Right hindlimb (tissue), 1 donor: ENCODE data around the gene ADAM11.
"Not testable (repeated sequence)": the region's sequence is repeated elsewhere in the genome, so short reads cannot be mapped to it uniquely, and the experiment has no call there.

ENCODE experiments used
- DNase-seq: peaks from one replicate; pipeline ENCODE4 v3.0.0-alpha.2; 2018

Gene ADAM11

DNA sequence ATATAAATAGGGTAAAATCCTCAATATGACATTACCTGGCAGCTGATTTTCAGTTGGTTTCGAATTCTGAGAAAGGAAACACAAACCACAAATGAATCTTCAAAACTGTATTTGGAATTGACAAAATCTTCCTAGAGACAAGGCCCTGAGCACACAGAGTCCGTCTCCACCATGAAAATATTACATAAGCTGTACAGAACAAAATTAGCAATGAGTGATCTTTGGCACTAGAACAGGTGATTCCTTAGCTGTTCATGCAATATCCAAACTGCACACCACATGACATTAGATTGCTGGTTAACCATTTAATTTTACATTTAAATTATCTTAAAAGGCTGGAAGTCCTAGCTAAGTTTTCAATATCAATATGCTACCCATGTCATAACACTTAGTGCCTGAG is 39.6 kb downstream of the ADAM11 start:
- DNase-seq = no peak

- DNase-seq = no peak
Observed at GRCh38 chr17:44801880-44802279, 43.1 kb downstream of the ADAM11 start.

GRCh38 chr17:44804302-44805089 is 45.7 kb downstream of the ADAM11 start:
- peak; percentile 78 for DNase-seq

- DNase-seq = no peak
Observed at GRCh38 chr17:44807093-44807816, 48.5 kb downstream of the ADAM11 start.

DNA sequence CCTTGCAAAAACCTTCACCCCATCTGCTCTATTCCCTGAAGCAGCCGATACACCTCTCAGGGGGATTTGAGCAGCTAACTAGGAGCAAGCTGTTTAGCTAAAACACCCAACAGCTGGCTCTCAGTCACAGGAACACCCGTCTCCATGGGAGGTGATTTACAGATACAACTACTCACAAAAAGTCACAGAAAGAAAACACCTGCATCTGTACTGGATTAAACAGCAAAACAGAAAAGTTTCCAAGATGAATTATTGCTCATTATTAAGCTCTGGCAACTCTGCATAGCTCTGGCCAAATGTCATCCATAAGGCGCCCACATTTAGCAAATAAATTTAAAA is 49.0 kb downstream of the ADAM11 start:
- no peak for DNase-seq

- no peak for DNase-seq
Observed at GRCh38 chr17:44808156-44808555, 49.4 kb downstream of the ADAM11 start.

DNA sequence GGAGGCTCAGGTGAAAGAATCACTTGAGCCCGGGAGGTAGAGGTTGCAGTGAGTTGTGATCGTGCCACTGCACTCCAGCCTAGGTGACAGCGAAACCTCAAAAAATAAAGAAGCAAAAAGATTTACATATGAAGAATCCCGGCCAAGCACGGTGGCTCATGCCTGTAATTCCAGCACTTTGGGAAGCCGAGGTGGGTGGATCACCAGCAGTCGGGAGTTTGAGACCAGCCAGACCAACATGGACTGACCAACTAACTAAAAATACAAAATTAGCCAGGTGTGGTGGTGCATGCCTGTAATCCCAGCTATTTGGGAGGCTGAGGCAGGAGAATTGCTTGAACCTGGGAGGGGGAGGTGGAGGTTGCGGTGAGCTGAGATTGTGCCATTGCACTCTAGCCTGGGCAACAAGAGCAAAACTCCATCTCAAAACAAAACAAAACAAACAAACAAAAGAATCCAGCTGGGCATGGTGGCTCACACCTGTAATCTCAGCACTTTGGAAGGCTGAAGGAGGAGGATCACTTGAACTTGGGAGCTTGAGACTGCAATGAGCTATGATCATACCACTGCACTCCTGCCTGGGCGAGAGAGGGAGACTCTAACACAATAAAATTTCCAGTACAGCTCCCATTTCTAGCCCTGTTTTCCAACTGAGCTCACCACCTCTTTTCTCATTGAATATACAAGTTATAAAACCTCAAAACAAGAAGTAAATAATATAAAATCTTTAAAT is 50.0 kb downstream of the ADAM11 start:
- not testable (repeated sequence) for DNase-seq

DNA sequence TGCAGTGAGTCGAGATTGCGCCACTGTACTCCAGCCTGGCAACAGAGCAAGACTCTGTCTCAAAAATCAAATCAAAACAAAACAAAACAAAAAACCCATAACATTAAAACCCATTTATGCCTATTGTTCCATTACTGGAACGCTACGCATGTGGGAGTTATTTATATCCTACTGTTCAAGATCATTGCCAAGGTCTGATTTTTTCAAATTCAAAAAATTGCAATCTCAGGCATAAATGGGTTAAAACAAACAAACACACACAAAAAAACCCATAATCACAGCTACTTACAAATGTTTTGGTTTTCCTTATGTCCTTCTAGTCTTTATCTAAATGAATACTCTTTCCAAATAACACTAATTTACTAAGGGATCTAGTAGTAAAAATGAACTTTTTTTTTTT is 53.5 kb downstream of the ADAM11 start:
- no peak for DNase-seq

GRCh38 chr17:44818508-44818907 is 59.7 kb downstream of the ADAM11 start:
- not testable (repeated sequence) for DNase-seq

GRCh38 chr17:44820631-44821212 is 61.9 kb downstream of the ADAM11 start:
- DNase-seq = no peak

DNA sequence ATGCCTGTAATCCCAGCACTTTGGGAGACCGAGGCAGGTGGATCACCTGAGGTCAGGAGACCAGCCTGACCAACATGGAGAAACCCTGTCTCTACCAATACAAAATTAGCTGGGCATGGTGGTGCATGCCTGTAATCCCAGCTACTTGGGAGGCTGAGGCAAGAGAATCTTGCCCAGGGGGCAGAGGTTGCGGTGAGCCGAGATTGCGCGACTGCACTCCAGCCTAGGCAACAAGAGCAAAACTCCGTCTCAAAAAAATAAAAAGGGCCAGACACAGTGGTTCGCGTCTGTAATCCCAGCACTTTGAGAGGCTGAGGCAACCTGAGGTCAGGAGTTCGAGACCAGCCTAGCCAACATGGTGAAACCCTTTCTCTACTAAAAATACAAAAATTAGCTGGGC is 66.4 kb downstream of the ADAM11 start:
- not testable (repeated sequence) for DNase-seq

- DNase-seq = no peak
Observed at GRCh38 chr17:44826123-44826790, 67.5 kb downstream of the ADAM11 start.

GRCh38 chr17:44827863-44828262 is 69.1 kb downstream of the ADAM11 start:
- no peak for DNase-seq

DNA sequence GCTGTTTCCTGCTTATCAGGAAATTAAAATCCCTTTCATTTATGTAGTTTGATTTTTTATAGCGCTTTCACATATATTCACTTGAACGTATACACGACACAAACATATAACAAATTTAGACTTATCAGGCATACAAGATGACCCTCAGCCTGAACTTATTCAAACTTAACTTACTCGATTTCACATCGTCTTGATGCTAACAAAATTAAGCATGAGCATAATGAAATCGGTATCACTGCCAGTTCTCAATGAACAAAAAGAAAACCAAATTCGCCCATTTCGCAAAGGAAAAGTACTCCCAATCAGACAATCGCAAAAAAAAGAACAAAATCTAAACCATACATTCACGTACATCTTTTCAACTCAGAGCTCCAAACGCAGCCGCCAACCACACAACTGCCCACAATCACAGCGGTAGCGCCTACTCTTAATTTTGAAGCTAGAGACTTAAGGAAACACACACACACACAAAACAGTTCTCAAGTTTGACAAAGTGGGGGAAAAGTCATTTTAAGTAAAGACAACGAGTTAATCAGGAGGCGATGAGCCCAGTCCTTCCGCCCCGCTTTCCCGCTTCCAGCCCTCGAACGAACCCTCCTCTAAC is 70.2 kb downstream of the ADAM11 start:
- no peak for DNase-seq

GRCh38 chr17:44829523-44830358 is 71.0 kb downstream of the ADAM11 start, which contains the start of gene GJC1:
Gene GJC1, minus strand, starts transcription at chr17:44830287. Its CDS starts 24,470 bp downstream, at chr17:44805817.
- peak; percentile 73 for DNase-seq

DNA sequence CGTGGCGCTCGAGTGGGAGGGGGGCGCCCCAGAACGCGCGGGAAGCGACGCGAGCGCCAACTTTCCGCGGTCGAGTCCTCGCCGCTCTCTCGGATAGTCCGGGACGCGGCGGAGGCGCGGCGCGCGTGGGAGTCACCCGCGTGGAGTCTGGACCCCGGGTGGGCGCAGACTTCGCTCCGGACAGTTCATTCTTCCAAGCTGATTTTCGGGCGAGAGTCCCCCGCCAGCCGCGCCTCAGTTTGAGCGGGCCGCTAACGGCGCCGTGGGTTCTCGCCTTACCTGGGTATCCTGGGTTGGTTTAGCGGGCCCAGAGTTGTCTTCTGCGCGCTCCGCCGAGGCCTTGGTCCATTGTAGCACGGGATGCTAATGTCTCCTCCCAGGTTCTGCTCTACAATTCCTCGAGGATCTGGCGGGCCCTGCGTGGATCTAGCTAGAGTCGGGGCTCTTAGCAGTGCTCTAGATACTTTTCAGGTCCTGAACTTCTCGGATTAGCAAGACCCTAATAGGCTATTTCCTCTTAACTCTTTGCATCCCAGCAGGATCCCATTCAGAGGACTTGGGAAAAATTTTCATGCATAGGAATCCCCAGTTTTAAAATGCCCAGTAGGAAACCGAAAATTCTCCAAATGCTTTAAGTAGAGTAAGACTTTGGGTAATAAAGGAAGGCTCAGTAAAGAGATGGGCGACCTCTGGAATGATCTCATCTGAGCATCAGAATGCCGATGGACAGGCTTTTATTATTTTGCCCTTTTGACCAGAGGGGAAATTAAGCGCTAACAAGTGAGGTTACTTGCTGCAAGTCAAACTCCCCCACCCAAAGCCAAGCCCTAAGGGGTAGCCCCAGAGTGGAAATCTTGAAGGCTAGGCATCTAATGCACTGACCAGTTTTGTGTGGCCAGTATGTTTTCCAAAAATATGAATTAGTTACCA is 71.8 kb downstream of the ADAM11 start:
- peak; percentile 56 for DNase-seq

DNA sequence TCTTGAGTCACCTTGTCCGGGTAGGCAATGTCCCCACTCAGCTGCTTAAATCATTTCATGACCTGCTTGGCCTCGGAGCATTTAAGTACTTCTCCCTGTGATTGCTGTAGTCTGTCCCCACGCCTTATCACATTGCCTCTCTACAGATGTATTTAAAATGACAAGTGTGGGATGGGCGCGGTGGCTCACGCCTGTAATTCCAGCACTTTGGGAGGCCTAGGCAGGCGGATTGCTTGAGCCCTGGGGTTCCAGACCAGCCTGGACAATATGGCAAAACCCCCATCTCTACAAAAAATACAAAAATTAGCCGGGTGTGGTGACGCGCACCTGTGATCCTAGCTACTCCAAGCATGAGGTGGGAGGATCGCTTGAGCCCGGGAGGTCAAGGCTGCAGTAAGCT is 72.6 kb downstream of the ADAM11 start:
- no peak for DNase-seq
